Forelimb muscle (tissue), 1 donor: ENCODE results near the gene NFATC4. TPM values are rescaled to one million over a fixed set of nuclear protein-coding genes. Genes with fewer than 3 reads are reported as not detected.
"Not testable (repeated sequence)": the region's sequence is repeated elsewhere in the genome, so short reads cannot be mapped to it uniquely, and the experiment has no call there.

Experiments
- DNase-seq: peaks from one replicate; pipeline ENCODE4 v3.0.0-alpha.2; 2013; ENCODE audit warnings: low read depth
- polyA plus RNA-seq: library from polyadenylated mRNA; unstranded; fragments of 120-200 nt; gene quantifications from one replicate; pipeline ENCODE4 v1.2.1, GENCODE V29; 2013; ENCODE audit not compliant: insufficient read length

The NFATC4 gene
- polyA plus RNA-seq, 1 donor = 39.2 TPM

DNA sequence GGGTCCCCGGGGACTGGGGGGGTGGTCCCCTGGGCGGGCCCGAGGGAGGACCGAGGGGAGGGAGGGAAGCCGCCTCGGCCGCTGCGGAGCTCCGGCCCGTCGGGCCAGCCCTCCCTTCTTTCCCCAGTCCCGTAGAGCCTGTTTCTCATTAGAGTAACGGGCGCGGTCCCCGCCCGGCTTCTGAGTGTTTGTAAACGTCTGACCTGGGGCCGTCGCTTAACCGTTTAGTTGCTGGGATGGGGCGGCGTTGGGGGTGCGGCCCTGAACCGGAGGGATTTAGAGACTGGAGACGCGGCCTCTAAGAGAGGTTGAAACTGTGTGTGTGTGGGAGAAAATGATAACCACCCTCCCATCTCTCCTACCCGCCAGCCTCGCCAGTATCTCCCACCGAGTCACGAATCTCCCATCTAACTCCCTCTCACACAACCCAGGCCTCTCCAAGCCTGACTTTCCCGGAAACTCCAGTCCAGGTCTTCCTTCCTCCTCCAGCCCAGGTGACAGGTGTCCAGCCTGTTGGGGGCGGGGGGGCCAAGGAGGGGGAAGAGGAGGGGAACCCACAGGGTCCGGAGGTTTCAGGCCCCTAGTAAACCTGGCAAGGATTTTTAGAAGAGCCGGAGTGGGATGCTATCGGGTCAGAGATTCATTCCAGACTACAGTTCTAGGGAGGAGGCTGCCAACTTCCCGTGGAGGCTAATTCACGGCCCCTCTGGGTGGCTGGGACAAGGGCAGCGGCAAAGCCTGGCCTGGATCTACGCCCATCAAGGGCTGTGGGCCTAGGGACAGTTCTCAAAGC is 1.1 kb upstream of the NFATC4 start:
- DNase-seq = no peak

DNA sequence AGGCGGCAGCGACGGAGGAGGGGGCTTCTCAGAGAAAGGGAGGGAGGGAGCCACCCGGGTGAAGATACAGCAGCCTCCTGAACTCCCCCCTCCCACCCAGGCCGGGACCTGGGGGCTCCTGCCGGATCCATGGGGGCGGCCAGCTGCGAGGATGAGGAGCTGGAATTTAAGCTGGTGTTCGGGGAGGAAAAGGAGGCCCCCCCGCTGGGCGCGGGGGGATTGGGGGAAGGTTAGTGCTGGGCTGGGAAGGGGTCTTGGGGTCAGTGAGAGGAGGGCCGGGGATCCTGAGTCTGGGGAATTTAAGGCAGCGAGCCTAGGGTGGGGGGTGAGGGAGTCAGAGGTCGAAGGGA is 203 bp downstream of the NFATC4 start:
- DNase-seq = no peak

- no peak for DNase-seq
Measured at GRCh38 chr14:24368562-24369252, 723 bp downstream of the NFATC4 start.

DNA sequence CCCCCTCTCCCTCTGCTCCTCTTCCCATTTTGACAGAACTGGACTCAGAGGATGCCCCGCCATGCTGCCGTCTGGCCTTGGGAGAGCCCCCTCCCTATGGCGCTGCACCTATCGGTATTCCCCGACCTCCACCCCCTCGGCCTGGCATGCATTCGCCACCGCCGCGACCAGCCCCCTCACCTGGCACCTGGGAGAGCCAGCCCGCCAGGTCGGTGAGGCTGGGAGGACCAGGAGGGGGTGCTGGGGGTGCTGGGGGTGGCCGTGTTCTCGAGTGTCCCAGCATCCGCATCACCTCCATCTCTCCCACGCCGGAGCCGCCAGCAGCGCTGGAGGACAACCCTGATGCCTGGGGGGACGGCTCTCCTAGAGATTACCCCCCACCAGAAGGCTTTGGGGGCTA is 1.5 kb downstream of the NFATC4 start:
- no peak for DNase-seq

- DNase-seq = no peak
Measured at GRCh38 chr14:24369907-24370687, 2.1 kb downstream of the NFATC4 start.

- no peak for DNase-seq
Measured at GRCh38 chr14:24370748-24371147, 2.8 kb downstream of the NFATC4 start.

GRCh38 chr14:24371605-24372004 is 3.6 kb downstream of the NFATC4 start:
- not testable (repeated sequence) for DNase-seq

DNA sequence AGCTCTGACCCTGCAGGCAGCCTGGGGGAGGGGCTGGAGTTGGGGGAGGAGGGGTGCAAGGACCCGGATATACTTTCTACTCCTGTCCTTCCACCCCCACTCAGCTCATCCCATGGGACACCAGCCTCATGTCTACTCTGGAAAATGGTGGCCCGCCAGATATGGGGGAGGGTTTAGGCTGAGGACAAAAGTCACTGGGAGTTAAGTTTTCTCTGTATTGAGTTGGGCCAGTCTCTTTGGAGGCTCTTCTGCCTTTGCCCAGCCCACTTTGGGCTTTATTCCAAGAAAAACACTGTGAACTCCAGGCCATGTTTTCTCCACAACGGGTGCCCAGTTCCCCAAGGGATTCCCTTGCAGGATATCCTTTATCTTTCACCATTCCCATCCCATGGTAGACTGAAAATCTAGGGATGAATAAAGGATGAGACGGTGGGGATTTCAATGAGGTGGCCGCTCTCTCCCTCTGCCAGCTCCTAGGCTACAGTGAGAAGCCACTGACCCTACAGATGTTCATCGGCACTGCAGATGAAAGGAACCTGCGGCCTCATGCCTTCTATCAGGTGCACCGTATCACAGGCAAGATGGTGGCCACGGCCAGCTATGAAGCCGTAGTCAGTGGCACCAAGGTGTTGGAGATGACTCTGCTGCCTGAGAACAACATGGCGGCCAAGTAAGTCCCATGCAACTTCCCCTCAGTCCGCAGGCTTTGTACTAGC is 4.9 kb downstream of the NFATC4 start:
- DNase-seq = no peak

- DNase-seq = no peak
Measured at GRCh38 chr14:24376448-24377070, 8.6 kb downstream of the NFATC4 start.

GRCh38 chr14:24377126-24377525 is 9.1 kb downstream of the NFATC4 start:
- no peak for DNase-seq

GRCh38 chr14:24377657-24378056 is 9.7 kb downstream of the NFATC4 start:
- no peak for DNase-seq

GRCh38 chr14:24378327-24378726 is 10.3 kb downstream of the NFATC4 start:
- no peak for DNase-seq

DNA sequence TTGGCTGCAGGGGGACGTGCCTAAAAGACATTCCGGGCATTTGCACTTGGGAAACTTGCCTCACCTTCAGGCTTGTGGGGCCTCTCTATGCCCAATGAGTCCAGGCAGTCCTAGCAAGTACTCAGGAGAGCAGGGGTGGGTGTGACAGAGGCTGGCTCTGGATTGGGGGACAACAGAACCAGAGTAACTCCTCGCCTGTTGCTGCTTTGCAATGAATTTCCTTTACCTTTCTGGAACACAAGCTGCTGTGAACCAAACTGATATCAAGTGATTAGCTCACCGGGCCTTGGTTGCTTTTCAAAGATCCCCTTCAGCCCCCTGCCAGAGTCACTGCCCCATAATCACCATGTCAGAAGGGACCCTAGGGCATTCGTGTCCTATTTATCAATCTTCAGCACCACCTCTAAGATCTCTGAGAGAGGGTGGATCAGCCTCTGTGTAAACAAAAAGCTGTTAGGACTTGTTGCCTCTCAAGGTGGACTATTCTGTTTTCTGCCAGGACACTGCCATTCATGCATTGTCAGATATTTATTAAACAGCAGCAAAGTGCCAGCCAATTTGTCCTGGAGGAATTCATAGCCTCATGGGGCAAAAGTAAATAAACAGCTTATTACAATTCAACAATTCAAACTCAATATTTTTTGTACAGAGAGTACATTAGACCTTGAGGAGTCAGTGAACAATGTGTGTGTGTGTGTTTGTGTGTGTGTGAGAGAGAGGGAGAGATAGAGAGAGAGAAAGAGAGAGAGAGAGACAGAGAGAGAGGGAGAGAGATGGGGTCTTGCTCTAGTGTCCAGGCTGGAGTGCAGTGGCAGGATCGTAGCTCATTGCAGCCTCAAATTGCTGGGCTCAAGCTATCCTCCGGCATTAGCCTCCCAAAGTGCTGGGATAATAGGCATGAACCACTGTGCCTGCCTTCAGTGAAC is 11.3 kb downstream of the NFATC4 start:
- DNase-seq = no peak

- DNase-seq = no peak
Measured at GRCh38 chr14:24379907-24380730, 12.1 kb downstream of the NFATC4 start.

DNA sequence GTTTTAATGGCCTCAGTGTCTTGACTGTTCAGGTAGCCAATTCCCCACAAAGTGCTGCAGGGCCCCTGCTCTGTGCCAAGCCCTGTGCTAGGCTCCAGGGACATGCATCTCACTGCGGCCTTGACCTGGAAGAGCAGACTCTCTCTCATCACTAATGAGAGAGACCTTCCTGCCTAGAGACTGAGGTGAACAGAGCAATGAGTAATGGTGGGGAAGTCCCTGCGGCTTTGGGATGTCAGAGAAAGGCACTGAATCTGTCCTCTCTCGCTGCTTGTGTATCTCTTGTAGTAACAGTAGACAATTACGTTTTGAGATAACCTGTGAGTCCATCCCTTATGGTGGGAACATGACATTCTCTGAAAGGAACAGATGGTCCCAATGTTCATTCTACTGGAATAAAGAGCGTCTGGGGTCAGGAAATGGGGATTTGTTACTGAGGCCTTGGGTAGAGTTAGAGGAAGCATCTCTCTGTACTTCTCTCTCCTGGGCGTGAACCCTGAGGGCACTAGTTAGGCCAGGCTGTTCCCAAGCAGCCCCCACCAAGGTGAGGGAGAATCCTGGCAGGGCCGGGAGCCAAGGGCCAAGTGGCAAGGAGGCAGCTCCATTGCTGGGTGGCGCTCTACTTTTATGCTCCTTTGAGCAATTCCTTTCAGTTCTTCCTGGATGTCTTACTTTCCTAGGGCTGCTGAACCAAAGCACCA is 13.5 kb downstream of the NFATC4 start:
- DNase-seq = no peak

GRCh38 chr14:24382064-24382371 is 14.0 kb downstream of the NFATC4 start:
- DNase-seq = no peak

DNA sequence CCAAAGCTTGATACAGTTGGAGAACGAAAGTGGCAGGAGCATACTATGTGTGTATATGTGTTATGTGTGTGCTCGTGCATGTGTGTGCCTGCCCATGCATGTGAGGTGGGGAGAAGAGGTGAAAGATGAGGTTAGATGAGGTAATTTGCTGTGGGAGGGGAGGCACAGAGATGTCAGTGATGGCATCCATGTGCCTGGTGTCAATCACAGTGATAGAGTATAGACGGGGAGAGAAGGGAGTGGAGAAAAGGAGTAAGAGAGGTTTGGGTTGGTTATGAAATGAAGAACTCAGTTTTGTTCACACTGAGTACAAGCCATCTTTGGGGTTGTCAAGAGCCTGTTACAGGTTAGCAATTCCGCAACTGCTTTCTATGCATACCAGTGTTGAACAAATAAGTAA is 16.2 kb downstream of the NFATC4 start:
- no peak for DNase-seq

GRCh38 chr14:24385524-24385923 is 17.5 kb downstream of the NFATC4 start:
- no peak for DNase-seq

DNA sequence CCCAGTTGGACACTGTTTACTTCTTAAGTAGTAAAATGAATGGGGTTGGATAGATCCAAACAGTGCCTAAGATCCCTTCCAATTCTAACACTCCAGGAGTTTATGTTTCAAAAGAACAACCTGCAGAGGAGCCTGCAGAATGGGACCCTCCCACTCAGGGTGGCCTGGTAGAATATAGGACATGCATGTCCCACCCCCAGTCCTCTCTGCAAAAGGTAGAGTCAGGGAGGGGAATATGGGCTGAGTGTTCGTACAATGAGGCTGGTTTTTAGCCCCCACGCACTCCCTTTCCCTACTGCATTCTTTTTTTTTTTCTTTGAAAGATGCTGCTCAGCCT is 19.0 kb downstream of the NFATC4 start:
- DNase-seq = no peak
